GM23338 (cell line): ENCODE data around the gene SIGLEC15. TPM values are rescaled to one million over a fixed set of nuclear protein-coding genes. Genes with fewer than 3 reads are reported as not detected.

ENCODE experiments used
- ATAC-seq: fragments of 200-7000 bp; cut with Tn5 transposase; 3 replicates; pipeline ENCODE4 v1.9.1; 2020
- DNase-seq: peaks from one replicate; pipeline ENCODE4 v3.0.0-alpha.2; 2015; ENCODE audit warnings: low spot score
- H2AFZ ChIP-seq: fragments of 200-600 bp; sonication (generic); 2 replicates; pipeline ENCODE4 v1.8.0; 2016; ENCODE audit warnings: antibody characterized with exemption, mild to moderate bottlenecking, moderate library complexity
- H3F3A ChIP-seq: fragments of 200-600 bp; sonication (generic); replicated peaks from 2 replicates; pipeline ENCODE4 v1.8.0; 2017; ENCODE audit warnings: antibody characterized with exemption, mixed run types, low read depth
- H3K27ac ChIP-seq: fragments of 200-600 bp; sonication (generic); 2 replicates; pipeline ENCODE4 v1.6.1; 2016; ENCODE audit warnings: low read depth
- H3K27me3 ChIP-seq: fragments of 200-600 bp; sonication (generic); 2 replicates; pipeline ENCODE4 v1.8.0; 2016; ENCODE audit warnings: mild to moderate bottlenecking, mixed run types, moderate library complexity; ENCODE audit not compliant: insufficient read depth
- H3K36me3 ChIP-seq: fragments of 200-600 bp; sonication (generic); 2 replicates; pipeline ENCODE4 v1.8.0; 2016; ENCODE audit warnings: mild to moderate bottlenecking; ENCODE audit not compliant: insufficient read depth
- H3K4me1 ChIP-seq: fragments of 200-600 bp; sonication (generic); 2 replicates; pipeline ENCODE4 v1.8.0; 2016; ENCODE audit warnings: mild to moderate bottlenecking, moderate library complexity; ENCODE audit not compliant: insufficient read depth
- H3K4me2 ChIP-seq: fragments of 200-600 bp; sonication (generic); 2 replicates; pipeline ENCODE4 v1.7.1; 2017; ENCODE audit warnings: mixed run types
- H3K4me3 ChIP-seq: fragments of 200-600 bp; sonication (generic); 2 replicates; pipeline ENCODE4 v1.6.1; 2016; ENCODE audit warnings: mixed run types
- H3K79me2 ChIP-seq: fragments of 200-600 bp; sonication (generic); replicated peaks from 2 replicates; pipeline ENCODE4 v1.8.0; 2017; ENCODE audit warnings: mild to moderate bottlenecking; ENCODE audit not compliant: insufficient read depth
- H3K9me2 ChIP-seq: fragments of 200-600 bp; sonication (generic); 2 replicates; pipeline ENCODE4 v1.8.0; 2017; ENCODE audit not compliant: insufficient read depth
- H4K20me1 ChIP-seq: fragments of 200-600 bp; sonication (generic); replicated peaks from 2 replicates; pipeline ENCODE4 v1.8.0; 2017; ENCODE audit warnings: mild to moderate bottlenecking; ENCODE audit not compliant: insufficient read depth
- H3K27ac Mint-ChIP-seq: 2 replicates; pipeline ENCODE4 v1.8.0; 2020; ENCODE audit warnings: inconsistent platforms, mild to moderate bottlenecking, moderate library complexity, mixed read lengths
- H3K27me3 Mint-ChIP-seq: 3 replicates; pipeline ENCODE4 v1.8.0; 2022; ENCODE audit warnings: low read depth, mild to moderate bottlenecking, moderate library complexity, mixed read lengths, inconsistent platforms; ENCODE audit not compliant: insufficient read depth, poor library complexity
- H3K36me3 Mint-ChIP-seq: 3 replicates; pipeline ENCODE4 v1.8.0; 2021; ENCODE audit warnings: low read depth, mild to moderate bottlenecking, inconsistent platforms, moderate library complexity, mixed read lengths
- H3K4me1 Mint-ChIP-seq: 3 replicates; pipeline ENCODE4 v1.8.0; 2020; ENCODE audit warnings: mild to moderate bottlenecking, inconsistent platforms, mixed read lengths
- H3K4me3 Mint-ChIP-seq: 3 replicates; pipeline ENCODE4 v1.8.0; 2021; ENCODE audit warnings: moderate library complexity, mild to moderate bottlenecking, inconsistent platforms, mixed read lengths
- H3K9me3 Mint-ChIP-seq: 3 replicates; pipeline ENCODE4 v1.8.0; 2020; ENCODE audit warnings: moderate library complexity, mild to moderate bottlenecking, inconsistent platforms, mixed read lengths
- CREB1 ChIP-seq: fragments of 250-450 bp; sonication (Bioruptor Pico); IDR thresholded peaks from 2 replicates; pipeline ENCODE4 v1.5.0; 2020; ENCODE audit warnings: low read depth, mild to moderate bottlenecking, moderate library complexity
- CTCF ChIP-seq, 2 experiments: fragments of 200-600 bp in 1 of 2; sonication (generic) in 1 of 2; conservative IDR thresholded peaks; 2 replicates each; pipeline versions ENCODE4 v1.5.1 to v1.6.1; 2016 to 2017; ENCODE audit warnings: antibody characterized with exemption in 2 of 2, low read depth in 2 of 2, mild to moderate bottlenecking in 2 of 2, moderate library complexity in 1 of 2
- ETS1 ChIP-seq: IDR thresholded peaks from 2 replicates; pipeline ENCODE4 v1.6.1; 2016; ENCODE audit warnings: antibody characterized with exemption
- EZH2 ChIP-seq: fragments of 200-600 bp; sonication (generic); IDR thresholded peaks from one replicate; pipeline ENCODE4 v1.8.0; 2017; ENCODE audit warnings: antibody characterized with exemption, mild to moderate bottlenecking, low read depth; ENCODE audit not compliant: unreplicated experiment
- EZH2phosphoT487 ChIP-seq: fragments of 200-600 bp; sonication (generic); IDR thresholded peaks from one replicate; pipeline ENCODE4 v1.8.1; 2018; ENCODE audit warnings: antibody characterized with exemption; ENCODE audit not compliant: unreplicated experiment
- JUNB ChIP-seq: IDR thresholded peaks from one replicate; pipeline ENCODE4 v1.6.1; 2016; ENCODE audit warnings: antibody characterized with exemption; ENCODE audit not compliant: unreplicated experiment
- NANOG ChIP-seq: IDR thresholded peaks from 2 replicates; pipeline ENCODE4 v1.6.1; 2016; ENCODE audit warnings: antibody characterized with exemption, borderline replicate concordance
- POLR2AphosphoS5 ChIP-seq: IDR thresholded peaks from 2 replicates; pipeline ENCODE4 v1.6.1; 2016; ENCODE audit warnings: antibody characterized with exemption, low read depth
- REST ChIP-seq: IDR thresholded peaks from one replicate; pipeline ENCODE4 v1.6.1; 2018; ENCODE audit warnings: antibody characterized with exemption; ENCODE audit not compliant: unreplicated experiment
- STAT1 ChIP-seq: IDR thresholded peaks from one replicate; pipeline ENCODE4 v1.6.1; 2016; ENCODE audit warnings: antibody characterized with exemption; ENCODE audit not compliant: unreplicated experiment
- ZNF114 ChIP-seq: fragments of 250-450 bp; sonication (Bioruptor Pico); IDR thresholded peaks from 2 replicates; pipeline ENCODE4 v1.5.0; 2020; ENCODE audit warnings: mild to moderate bottlenecking, moderate library complexity
- ZNF331 ChIP-seq: fragments of 250-450 bp; sonication (Bioruptor Pico); IDR thresholded peaks from 2 replicates; pipeline ENCODE4 v1.5.0; 2020; ENCODE audit warnings: low read depth, mild to moderate bottlenecking, moderate library complexity
- ZNF462 ChIP-seq: fragments of 250-450 bp; sonication (Bioruptor Pico); IDR thresholded peaks from 2 replicates; pipeline ENCODE4 v1.5.0; 2020; ENCODE audit warnings: mild to moderate bottlenecking, moderate library complexity
- polyA plus RNA-seq: library from polyadenylated mRNA; unstranded; fragments of >200 nt; fragmentation: Nextera tagmentation; extraction: Ambion mirVana; gene quantifications from 2 replicates; pipeline ENCODE4 v1.2.1, GENCODE V29; 2016
- total RNA-seq: library from RNA; depleted of rRNA; stranded (reverse); fragments of >200 nt; shearing (Covaris generic); gene quantifications from 2 replicates; pipeline ENCODE4 v1.2.3, GENCODE V29; 2014

The SIGLEC15 gene
- total and polyA plus RNA-seq, 2 experiments from 2014 or later: 0.29 TPM; not detected in 1

- H3K4me1 Mint-ChIP-seq: no peaks in the 10 kb centered on the region
- ATAC-seq (no peak), DNase-seq (no peak)
- no peak overlapping the region for H3K4me3 Mint-ChIP-seq
- Histone ChIP-seq H3K79me2 (no peaks in the 10 kb centered on the region), H3K36me3 (peaks cover 7% of the 10 kb centered on the region; the same call in 1 of the 2 replicates), H3K4me3 (no peak overlapping the region), H3K27ac (no peak overlapping the region), H3K27me3 (no peaks in the 10 kb centered on the region), H3K4me1 (no peaks in the 10 kb centered on the region), H3K4me2 (no peak overlapping the region), H4K20me1 (no peaks in the 10 kb centered on the region), H2AFZ (no peak overlapping the region), H3K9me2 (no peaks in the 10 kb centered on the region), H3F3A (no peaks in the 10 kb centered on the region)
- TF ChIP-seq POLR2AphosphoS5 (no peak), REST (no peak), CREB1 (CRISPR knock-in tag) (no peak), JUNB (no peak), ZNF114 (CRISPR knock-in tag) (no peak), NANOG (no peak), ZNF331 (no peak), ETS1 (no peak), STAT1 (no peak), EZH2phosphoT487 (no peak), CTCF (conservative IDR thresholded peaks at IDR 0.05; ENCODE audit: low read depth in 2 of 2) (no peak), ZNF462 (no peak), EZH2 (no peak)
- no peak overlapping the region for H3K27ac Mint-ChIP-seq
- H3K27me3 Mint-ChIP-seq: no peaks in the 10 kb centered on the region
- H3K36me3 Mint-ChIP-seq: peaks cover 4% of the 10 kb centered on the region; the same call in 2 of the 3 replicates
- H3K9me3 Mint-ChIP-seq: no peaks in the 10 kb centered on the region
These were observed 62.1 kb downstream of the SIGLEC15 start for GRCh38 chr18:45887585-45887984.
